DOHH2 (cell line): ENCODE results near the gene CTCF.

Source experiments
- EZH2phosphoT487 ChIP-seq: fragments of 200-600 bp; sonication (generic); IDR thresholded peaks from 2 replicates; pipeline ENCODE4 v1.6.1; 2017; ENCODE audit warnings: borderline replicate concordance, mild to moderate bottlenecking, antibody characterized with exemption, low read length, moderate library complexity, mixed read lengths
- TF ChIP-seq, protein P1 (sequence below): fragments of 200-600 bp; sonication (generic); IDR thresholded peaks from one replicate; pipeline ENCODE4 v1.5.1; 2014; ENCODE audit warnings: antibody characterized with exemption, mild to moderate bottlenecking, low read depth, low read length; ENCODE audit not compliant: poor library complexity, severe bottlenecking

DNA sequence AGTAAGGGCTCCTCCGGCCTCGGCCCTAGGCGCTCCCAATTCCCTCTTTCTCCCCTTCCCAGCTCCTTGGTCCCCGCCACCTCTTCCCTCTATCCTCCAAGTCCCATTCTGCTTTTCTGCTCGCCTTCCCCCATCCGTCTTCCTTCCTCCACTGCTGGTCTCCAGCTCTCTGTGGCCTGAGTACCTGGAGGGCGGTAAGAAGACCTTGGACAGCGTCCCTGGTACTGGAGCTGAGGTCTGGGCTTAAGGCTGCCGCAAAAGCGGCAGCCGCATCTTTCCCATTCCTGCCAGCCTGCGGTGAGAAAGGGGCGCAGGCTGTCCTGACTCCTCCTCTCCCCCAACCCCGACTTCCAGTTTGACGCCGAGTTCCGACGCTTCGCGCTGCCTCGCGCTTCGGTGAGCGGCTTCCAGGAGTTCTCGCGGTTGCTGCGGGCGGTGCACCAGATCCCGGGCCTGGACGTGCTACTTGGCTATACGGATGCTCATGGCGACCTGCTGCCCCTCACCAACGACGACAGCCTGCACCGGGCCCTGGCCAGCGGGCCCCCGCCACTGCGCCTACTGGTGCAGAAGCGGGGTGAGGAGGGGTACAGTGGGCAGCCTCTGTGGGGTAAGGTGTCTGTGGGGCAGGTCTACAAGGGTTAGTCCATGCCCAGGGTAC is 98.9 kb downstream of the CTCF start:
- no peak for TF ChIP-seq EZH2phosphoT487
- TF ChIP-seq, protein P1, sequence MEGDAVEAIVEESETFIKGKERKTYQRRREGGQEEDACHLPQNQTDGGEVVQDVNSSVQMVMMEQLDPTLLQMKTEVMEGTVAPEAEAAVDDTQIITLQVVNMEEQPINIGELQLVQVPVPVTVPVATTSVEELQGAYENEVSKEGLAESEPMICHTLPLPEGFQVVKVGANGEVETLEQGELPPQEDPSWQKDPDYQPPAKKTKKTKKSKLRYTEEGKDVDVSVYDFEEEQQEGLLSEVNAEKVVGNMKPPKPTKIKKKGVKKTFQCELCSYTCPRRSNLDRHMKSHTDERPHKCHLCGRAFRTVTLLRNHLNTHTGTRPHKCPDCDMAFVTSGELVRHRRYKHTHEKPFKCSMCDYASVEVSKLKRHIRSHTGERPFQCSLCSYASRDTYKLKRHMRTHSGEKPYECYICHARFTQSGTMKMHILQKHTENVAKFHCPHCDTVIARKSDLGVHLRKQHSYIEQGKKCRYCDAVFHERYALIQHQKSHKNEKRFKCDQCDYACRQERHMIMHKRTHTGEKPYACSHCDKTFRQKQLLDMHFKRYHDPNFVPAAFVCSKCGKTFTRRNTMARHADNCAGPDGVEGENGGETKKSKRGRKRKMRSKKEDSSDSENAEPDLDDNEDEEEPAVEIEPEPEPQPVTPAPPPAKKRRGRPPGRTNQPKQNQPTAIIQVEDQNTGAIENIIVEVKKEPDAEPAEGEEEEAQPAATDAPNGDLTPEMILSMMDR = no peak
